Panc1 (cell line): ENCODE data around the gene INCENP. TPM values are rescaled to one million over a fixed set of nuclear protein-coding genes. Genes with fewer than 3 reads are reported as not detected.

Experiments
- ATAC-seq: fragments of 200-7000 bp; cut with Tn5 transposase; 2 replicates; pipeline ENCODE4 v1.9.1; 2020; ENCODE audit warnings: mild to moderate bottlenecking, moderate library complexity
- BruUV-seq: library from RNA; stranded (reverse); fragments of 400-500 nt; replicated peaks from 2 replicates; lab custom pipeline; 2021; lab: Mats Ljungman, UMichigan
- CTCF ChIA-PET: fragments of 300-600 bp; sonication (Branson Sonifier 250); formaldehyde crosslinking; loops from one replicate; lab custom pipeline; 2022; ENCODE audit warnings: antibody characterized with exemption; lab: Charles Lee
- POLR2A ChIA-PET: fragments of 300-600 bp; sonication (Branson Sonifier 250); formaldehyde crosslinking; loops from one replicate; lab custom pipeline; 2022; ENCODE audit warnings: antibody characterized with exemption; lab: Charles Lee
- DNase-seq: peaks from one replicate; pipeline ENCODE4 v3.0.0-alpha.2; 2010; ENCODE audit warnings: low read depth, low spot score
- H3K27ac ChIP-seq: 2 replicates; pipeline ENCODE4 v1.5.1; 2011; ENCODE audit warnings: mild to moderate bottlenecking, low read length, inconsistent platforms
- H3K27me3 ChIP-seq: fragments of 200-500 bp; sonication (Bioruptor generic); 2 replicates; pipeline ENCODE4 v1.6.0; 2014; ENCODE audit warnings: low read length, inconsistent platforms; ENCODE audit not compliant: control insufficient read depth, insufficient read depth
- H3K36me3 ChIP-seq: fragments of 200-500 bp; sonication (Bioruptor generic); 2 replicates; pipeline ENCODE4 v1.5.1; 2014; ENCODE audit warnings: inconsistent platforms, mild to moderate bottlenecking, low read length, moderate library complexity; ENCODE audit not compliant: control insufficient read depth, insufficient read depth
- H3K4me1 ChIP-seq: 2 replicates; pipeline ENCODE4 v1.5.1; 2011; ENCODE audit warnings: inconsistent platforms, mild to moderate bottlenecking, low read length, moderate library complexity; ENCODE audit not compliant: control insufficient read depth, insufficient read depth
- H3K4me3 ChIP-seq, 2 experiments: 2 replicates each; pipeline ENCODE4 v1.5.1; 2011 to 2012; ENCODE audit warnings: low read depth in 2 of 2, low read length in 2 of 2, mild to moderate bottlenecking in 2 of 2, inconsistent platforms in 1 of 2, moderate library complexity in 1 of 2
- H3K9me3 ChIP-seq: fragments of 200-500 bp; sonication (Bioruptor generic); 2 replicates; pipeline ENCODE4 v1.5.1; 2014; ENCODE audit warnings: low read depth, mild to moderate bottlenecking, inconsistent platforms, low read length, moderate library complexity; ENCODE audit not compliant: control insufficient read depth, insufficient read depth
- POLR2AphosphoS5 ChIP-seq: IDR thresholded peaks from 2 replicates; pipeline ENCODE4 v1.6.1; 2012; ENCODE audit warnings: mild to moderate bottlenecking, low read depth, low read length, moderate library complexity
- SIN3A ChIP-seq: IDR thresholded peaks from 2 replicates; pipeline ENCODE4 v1.6.1; 2012; ENCODE audit warnings: low read depth, mild to moderate bottlenecking, low read length, moderate library complexity, borderline replicate concordance; ENCODE audit not compliant: insufficient read depth
- TCF7L2 ChIP-seq: IDR thresholded peaks from 2 replicates; pipeline ENCODE4 v1.6.1; 2011; ENCODE audit warnings: mild to moderate bottlenecking, low read depth, low read length, inconsistent platforms
- in situ Hi-C: cut with HindIII; loops from 2 replicates; pipeline ENCODE4 v1.10.0; 2016; ENCODE audit warnings: low sequenced_read_pairs, low pct_unique_long_range_greater_than_20kb
- intact Hi-C: fragments of 100-400 bp; cut with micrococcal nuclease; formaldehyde crosslinking; loops from one replicate; pipeline ENCODE4 v1.10.0; 2022; ENCODE audit not compliant: unreplicated experiment
- total RNA-seq: library from RNA; stranded (reverse); gene quantifications from one replicate; pipeline ENCODE4 v1.2.1, GENCODE V29; 2021; ENCODE audit not compliant: unreplicated experiment
- TF ChIP-seq, protein P1 (sequence below): fragments of 450-650 bp; IDR thresholded peaks from 2 replicates; pipeline ENCODE4 v1.5.1; 2017; ENCODE audit warnings: mild to moderate bottlenecking
- TF ChIP-seq, protein P2 (sequence below), 2 experiments: IDR thresholded peaks; 2 replicates each; pipeline ENCODE4 v1.6.1; 2011 to 2012; ENCODE audit warnings: low read depth in 2 of 2, control low read depth in 1 of 2, low read length in 1 of 2, mild to moderate bottlenecking in 1 of 2, moderate library complexity in 1 of 2; ENCODE audit not compliant: insufficient read depth in 1 of 2

The INCENP gene
- total RNA-seq, 1 experiment from 2014 or later, result 81.5 TPM

DNA sequence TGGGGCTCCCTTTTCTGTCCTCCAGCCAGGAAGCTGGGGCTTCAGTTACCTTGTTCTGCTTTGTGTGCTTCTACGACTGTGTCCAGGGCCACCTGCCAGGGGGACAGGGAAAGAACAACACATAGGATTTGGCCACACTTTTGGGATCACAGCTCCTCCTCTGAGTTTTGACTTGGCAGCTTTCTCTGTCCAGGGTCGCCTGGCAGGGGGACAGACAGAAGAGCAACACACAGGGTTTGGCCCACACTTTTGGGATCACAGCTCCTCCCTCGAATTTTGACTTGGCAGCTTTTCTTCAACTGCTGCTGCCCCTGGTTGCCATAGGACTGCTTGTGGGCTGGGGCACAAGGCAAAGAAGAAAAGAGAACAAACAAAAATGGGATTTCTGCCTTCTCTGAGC, 19.1 kb downstream of the INCENP start:
- DNase-seq, result no peak
- no peak overlapping the region for H3K4me3 ChIP-seq
- H3K27me3 ChIP-seq, result no peaks in the 10 kb centered on the region
- intact Hi-C loops, result no loop called here
- in situ Hi-C loops, result no loop called here
- ATAC-seq, result no peak
- TF ChIP-seq TCF7L2 (no peak), POLR2AphosphoS5 (no peak), SIN3A (no peak)
- TF ChIP-seq, protein P1, sequence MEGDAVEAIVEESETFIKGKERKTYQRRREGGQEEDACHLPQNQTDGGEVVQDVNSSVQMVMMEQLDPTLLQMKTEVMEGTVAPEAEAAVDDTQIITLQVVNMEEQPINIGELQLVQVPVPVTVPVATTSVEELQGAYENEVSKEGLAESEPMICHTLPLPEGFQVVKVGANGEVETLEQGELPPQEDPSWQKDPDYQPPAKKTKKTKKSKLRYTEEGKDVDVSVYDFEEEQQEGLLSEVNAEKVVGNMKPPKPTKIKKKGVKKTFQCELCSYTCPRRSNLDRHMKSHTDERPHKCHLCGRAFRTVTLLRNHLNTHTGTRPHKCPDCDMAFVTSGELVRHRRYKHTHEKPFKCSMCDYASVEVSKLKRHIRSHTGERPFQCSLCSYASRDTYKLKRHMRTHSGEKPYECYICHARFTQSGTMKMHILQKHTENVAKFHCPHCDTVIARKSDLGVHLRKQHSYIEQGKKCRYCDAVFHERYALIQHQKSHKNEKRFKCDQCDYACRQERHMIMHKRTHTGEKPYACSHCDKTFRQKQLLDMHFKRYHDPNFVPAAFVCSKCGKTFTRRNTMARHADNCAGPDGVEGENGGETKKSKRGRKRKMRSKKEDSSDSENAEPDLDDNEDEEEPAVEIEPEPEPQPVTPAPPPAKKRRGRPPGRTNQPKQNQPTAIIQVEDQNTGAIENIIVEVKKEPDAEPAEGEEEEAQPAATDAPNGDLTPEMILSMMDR, result no peak
- TF ChIP-seq, protein P2, sequence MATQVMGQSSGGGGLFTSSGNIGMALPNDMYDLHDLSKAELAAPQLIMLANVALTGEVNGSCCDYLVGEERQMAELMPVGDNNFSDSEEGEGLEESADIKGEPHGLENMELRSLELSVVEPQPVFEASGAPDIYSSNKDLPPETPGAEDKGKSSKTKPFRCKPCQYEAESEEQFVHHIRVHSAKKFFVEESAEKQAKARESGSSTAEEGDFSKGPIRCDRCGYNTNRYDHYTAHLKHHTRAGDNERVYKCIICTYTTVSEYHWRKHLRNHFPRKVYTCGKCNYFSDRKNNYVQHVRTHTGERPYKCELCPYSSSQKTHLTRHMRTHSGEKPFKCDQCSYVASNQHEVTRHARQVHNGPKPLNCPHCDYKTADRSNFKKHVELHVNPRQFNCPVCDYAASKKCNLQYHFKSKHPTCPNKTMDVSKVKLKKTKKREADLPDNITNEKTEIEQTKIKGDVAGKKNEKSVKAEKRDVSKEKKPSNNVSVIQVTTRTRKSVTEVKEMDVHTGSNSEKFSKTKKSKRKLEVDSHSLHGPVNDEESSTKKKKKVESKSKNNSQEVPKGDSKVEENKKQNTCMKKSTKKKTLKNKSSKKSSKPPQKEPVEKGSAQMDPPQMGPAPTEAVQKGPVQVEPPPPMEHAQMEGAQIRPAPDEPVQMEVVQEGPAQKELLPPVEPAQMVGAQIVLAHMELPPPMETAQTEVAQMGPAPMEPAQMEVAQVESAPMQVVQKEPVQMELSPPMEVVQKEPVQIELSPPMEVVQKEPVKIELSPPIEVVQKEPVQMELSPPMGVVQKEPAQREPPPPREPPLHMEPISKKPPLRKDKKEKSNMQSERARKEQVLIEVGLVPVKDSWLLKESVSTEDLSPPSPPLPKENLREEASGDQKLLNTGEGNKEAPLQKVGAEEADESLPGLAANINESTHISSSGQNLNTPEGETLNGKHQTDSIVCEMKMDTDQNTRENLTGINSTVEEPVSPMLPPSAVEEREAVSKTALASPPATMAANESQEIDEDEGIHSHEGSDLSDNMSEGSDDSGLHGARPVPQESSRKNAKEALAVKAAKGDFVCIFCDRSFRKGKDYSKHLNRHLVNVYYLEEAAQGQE (IDR thresholded peaks at IDR 0.05; ENCODE audit: insufficient read depth in 1 of 2, low read depth in 2 of 2, low read length in 1 of 2), result no peak
- no TSS peak for BruUV-seq
- no peaks in the 10 kb centered on the region for H3K9me3 ChIP-seq
- H3K27ac ChIP-seq, result no peak overlapping the region
- H3K4me1 ChIP-seq, result no peaks in the 10 kb centered on the region
- ChIA-PET CTCF (no interaction called here), POLR2A (no interaction called here)
- H3K36me3 ChIP-seq, result peaks cover 6% of the 10 kb centered on the region

DNA sequence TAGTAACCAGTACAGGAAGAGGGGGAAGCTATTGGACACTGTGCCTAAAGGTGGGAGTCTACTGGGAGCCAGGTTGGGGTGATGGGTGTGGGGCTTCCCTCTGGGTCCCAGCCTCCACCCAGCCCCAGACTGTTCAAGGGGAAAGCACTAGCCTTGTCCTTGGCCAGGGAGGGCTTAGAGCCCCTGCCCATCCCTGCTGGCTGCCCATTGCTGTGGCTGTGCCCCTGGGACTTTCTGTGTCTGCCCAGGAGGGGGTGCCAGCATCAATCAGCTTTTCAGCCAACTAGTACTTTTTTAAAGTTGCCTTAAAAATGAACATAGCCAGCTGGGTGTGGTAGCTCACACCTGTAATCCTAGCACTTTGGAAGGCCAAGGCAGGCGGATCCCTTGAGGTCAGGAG, 19.9 kb downstream of the INCENP start:
- H3K4me1 ChIP-seq, result no peaks in the 10 kb centered on the region
- intact Hi-C loops (no loop called here), in situ Hi-C loops (no loop called here)
- BruUV-seq, result no TSS peak
- ATAC-seq (no peak), DNase-seq (no peak)
- H3K9me3 ChIP-seq, result no peaks in the 10 kb centered on the region
- no peak overlapping the region for H3K4me3 ChIP-seq
- POLR2A ChIA-PET, result no interaction called here
- CTCF ChIA-PET, result interaction anchor here (0.6 kb wide), 1 partner anchor 17 kb away, joined by 3 read pairs; no protein-coding TSS in a partner anchor
- peaks cover 6% of the 10 kb centered on the region for H3K36me3 ChIP-seq
- H3K27me3 ChIP-seq, result no peaks in the 10 kb centered on the region
- H3K27ac ChIP-seq, result no peak overlapping the region
- TF ChIP-seq POLR2AphosphoS5, result no peak

DNA sequence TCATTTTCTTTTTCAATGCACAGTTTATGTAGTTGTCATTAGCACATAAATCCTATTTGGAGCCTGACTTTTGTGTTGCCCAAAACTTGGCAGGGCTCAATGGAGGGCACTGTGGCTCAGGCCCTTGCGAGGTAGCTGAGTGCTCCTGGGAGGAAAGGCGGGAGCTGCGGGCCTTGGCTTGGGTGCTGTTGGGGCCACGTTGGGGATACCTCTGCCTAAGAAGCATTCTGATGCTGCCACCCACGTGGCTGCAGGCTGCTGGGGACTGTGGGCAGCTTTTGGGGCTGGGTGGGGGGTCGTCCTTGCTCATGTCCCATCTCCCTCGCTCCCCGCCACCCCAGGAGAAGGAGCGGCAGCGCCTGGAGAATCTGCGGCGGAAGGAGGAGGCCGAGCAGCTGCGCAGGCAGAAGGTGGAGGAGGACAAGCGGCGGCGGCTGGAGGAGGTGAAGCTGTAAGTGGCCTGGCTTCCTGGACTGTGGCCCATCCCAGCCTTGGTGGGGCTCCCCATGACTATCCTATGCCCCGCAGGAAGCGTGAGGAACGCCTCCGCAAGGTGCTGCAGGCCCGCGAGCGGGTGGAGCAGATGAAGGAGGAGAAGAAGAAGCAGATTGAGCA, 20.9 kb downstream of the INCENP start:
- CTCF ChIA-PET, result no interaction called here
- no peaks in the 10 kb centered on the region for H3K27me3 ChIP-seq
- POLR2A ChIA-PET, result no interaction called here
- no peak for DNase-seq
- H3K4me3 ChIP-seq, result no peak overlapping the region
- in situ Hi-C loops (no loop called here), intact Hi-C loops (no loop called here)
- H3K4me1 ChIP-seq, result no peaks in the 10 kb centered on the region
- no peak overlapping the region for H3K27ac ChIP-seq
- ATAC-seq, result no peak
- TF ChIP-seq, protein P2 (IDR thresholded peaks at IDR 0.05; ENCODE audit: insufficient read depth in 1 of 2, low read depth in 2 of 2, low read length in 1 of 2), result no peak
- TF ChIP-seq SIN3A (no peak), TCF7L2 (no peak), POLR2AphosphoS5 (no peak)
- TF ChIP-seq, protein P1, result no peak
- BruUV-seq, result no TSS peak
- peaks cover 6% of the 10 kb centered on the region for H3K36me3 ChIP-seq
- H3K9me3 ChIP-seq, result no peaks in the 10 kb centered on the region
